Measurements from ENCODE around the gene TENM4.

DNA sequence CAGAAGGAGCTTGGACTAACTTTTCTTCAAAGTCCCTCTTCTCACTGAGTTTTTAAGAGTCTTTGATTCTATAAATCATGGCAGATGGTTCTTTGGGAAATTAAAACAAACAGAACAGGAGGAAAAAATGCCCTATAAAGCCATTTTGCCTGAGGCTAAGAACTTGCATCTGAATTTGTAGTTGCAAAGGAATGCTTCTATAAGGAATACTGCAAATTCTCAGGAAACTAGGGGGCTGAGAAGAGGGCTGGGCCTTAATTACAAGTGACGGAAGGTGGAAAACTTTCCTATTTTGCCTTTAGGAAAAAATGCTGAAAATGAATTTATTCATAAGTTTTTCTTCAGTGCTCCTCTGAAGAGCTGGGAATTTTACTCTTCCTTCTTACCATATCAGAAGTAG lies 776.2 kb downstream of the TENM4 start:
- TF ChIP-seq, protein P1, sequence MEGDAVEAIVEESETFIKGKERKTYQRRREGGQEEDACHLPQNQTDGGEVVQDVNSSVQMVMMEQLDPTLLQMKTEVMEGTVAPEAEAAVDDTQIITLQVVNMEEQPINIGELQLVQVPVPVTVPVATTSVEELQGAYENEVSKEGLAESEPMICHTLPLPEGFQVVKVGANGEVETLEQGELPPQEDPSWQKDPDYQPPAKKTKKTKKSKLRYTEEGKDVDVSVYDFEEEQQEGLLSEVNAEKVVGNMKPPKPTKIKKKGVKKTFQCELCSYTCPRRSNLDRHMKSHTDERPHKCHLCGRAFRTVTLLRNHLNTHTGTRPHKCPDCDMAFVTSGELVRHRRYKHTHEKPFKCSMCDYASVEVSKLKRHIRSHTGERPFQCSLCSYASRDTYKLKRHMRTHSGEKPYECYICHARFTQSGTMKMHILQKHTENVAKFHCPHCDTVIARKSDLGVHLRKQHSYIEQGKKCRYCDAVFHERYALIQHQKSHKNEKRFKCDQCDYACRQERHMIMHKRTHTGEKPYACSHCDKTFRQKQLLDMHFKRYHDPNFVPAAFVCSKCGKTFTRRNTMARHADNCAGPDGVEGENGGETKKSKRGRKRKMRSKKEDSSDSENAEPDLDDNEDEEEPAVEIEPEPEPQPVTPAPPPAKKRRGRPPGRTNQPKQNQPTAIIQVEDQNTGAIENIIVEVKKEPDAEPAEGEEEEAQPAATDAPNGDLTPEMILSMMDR (IDR thresholded peaks at IDR 0.05): no peak
- no peak for TF ChIP-seq EZH2phosphoT487 (IDR thresholded peaks at IDR 0.05)

All from neural progenitor cell (in vitro differentiated cells).